HG03045 (cell line): ENCODE data around the gene SFT2D1.
"Not testable (repeated sequence)": the region's sequence is repeated elsewhere in the genome, so short reads cannot be mapped to it uniquely, and the experiment has no call there.

Experiments used
- ATAC-seq: cut with Tn5 transposase; IDR thresholded peaks from one replicate; pipeline ENCODE4 v1.9.1; 2021; ENCODE audit warnings: mild to moderate bottlenecking, moderate library complexity; ENCODE audit not compliant: unreplicated experiment

Gene SFT2D1

GRCh38 chr6:166365221-166365620 is 22.9 kb upstream of the SFT2D1 start:
- no peak for ATAC-seq

DNA sequence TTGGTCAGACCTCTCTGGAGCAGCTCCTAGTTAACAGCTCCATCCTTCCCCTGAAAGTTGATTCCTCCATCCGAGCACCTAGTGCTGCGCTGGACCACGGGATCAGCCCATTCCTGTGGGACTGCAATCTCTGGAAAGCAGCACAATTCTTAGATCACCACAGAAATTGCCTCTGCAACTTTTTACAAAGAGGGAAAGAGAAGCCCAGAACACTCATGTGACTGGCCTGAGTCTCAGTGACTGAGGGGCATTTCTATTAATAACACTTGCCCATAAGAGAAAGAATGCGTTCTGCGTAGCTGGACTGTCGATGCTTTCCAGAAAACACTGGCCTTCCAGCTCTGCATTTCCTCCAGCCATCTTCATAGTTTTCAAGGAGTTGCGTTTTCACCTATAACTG is 22.1 kb upstream of the SFT2D1 start:
- ATAC-seq, result no peak

GRCh38 chr6:166362427-166362826 is 20.1 kb upstream of the SFT2D1 start:
- ATAC-seq, result not testable (repeated sequence)

- no peak for ATAC-seq
Measured at GRCh38 chr6:166361077-166361429, 18.7 kb upstream of the SFT2D1 start.

GRCh38 chr6:166360243-166361076 is 18.1 kb upstream of the SFT2D1 start:
- ATAC-seq, result no peak

DNA sequence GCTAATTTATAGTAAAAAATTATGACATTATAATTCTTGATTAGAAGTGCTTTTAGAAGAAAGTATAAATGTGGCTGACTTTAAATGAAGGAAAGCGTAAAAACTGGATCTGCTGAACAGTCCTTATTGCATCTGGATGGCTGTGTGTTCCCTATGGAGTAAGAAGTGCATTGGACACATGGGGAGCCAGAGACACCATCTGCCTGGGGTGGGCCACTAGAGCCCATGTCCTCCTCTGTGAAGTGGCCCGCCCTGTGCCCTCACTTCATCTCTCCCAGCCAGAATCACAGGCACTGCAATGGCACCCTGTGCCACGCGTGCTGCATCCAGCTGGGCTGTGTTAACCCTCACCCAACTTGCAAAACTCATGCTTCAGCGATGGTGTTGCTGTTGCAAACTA is 13.2 kb upstream of the SFT2D1 start:
- no peak for ATAC-seq

DNA sequence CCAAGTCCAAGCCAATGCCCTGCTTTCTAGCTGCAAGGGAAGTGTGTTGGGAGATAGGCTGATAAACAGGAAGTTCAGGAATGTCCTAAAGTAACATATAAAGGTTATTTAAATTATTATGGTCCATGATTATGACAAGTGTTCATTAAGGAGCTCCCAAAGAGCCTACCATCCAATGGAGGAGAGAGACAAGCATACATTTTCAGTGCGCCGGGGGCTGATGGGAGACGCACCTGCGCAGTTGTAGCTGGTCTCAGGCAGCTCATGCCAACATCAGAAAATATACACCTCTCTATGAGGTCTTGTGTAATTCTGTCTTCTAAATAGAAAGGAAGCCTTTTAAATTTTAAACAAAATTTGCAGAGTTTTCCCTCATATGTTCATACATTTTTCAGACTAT is 12.6 kb upstream of the SFT2D1 start:
- no peak for ATAC-seq

DNA sequence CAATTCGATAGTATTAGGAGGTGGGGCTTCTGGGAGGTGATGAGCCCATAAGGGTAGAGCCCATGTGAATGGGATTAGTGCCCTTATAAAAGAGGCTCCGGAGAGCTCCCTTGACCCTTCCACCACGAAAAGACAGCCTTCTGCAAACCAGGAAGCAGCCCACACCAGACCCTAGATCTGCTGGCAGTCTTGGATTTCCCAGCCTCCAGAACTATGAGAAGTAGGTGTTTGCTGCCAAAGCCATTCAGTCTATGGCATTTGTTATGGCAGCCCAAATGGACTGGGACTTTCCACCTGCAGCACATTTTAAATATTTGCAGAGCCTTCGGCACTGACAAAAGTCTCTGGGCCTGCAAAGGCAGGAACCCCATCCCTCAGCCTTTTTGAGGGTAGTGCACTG is 11.8 kb upstream of the SFT2D1 start:
- ATAC-seq, result no peak

GRCh38 chr6:166353507-166353906 is 11.2 kb upstream of the SFT2D1 start:
- no peak for ATAC-seq

DNA sequence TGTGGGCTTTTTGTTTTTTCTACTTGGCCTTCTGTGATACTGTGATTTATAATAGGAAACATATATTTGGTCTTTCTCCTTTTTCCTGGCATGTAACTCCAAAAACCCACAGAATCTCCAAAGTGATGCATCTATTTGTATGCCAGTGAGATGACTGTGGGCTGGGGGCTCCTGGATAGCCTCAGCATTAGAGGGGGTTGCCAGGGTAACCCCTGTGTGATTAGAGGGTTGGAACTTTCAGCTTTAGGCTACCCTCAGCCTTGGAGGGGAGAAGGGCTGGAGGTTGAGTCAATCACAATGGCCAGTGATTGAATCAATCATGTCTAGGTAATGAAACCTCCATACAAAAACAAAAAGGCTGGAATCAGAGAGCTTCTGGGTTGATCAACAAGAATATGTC is 10.6 kb upstream of the SFT2D1 start:
- ATAC-seq, result no peak

GRCh38 chr6:166351715-166352285 is 9.5 kb upstream of the SFT2D1 start:
- peak; percentile 96 for ATAC-seq

GRCh38 chr6:166348305-166348949 is 6.1 kb upstream of the SFT2D1 start:
- ATAC-seq, result no peak

DNA sequence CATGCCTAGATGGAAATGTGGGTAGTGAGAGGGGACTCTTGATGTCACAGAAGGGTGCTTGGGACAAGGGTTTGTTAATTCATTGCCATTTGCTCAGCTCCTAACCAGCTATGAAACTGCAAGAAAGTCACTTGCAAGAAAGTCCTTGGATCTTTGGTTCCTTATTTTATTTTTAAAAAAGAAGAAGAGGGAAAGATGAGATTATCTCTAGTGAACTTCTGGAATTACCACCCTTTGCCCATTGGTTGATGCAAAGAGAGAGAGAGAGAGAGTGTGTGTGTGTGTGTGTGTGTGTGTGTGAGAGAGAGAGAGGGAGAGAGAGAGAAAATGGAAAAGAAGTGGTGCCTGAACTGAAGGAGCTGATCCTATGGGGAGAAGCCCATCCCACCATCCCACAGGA is 4.6 kb upstream of the SFT2D1 start:
- ATAC-seq, result no peak

DNA sequence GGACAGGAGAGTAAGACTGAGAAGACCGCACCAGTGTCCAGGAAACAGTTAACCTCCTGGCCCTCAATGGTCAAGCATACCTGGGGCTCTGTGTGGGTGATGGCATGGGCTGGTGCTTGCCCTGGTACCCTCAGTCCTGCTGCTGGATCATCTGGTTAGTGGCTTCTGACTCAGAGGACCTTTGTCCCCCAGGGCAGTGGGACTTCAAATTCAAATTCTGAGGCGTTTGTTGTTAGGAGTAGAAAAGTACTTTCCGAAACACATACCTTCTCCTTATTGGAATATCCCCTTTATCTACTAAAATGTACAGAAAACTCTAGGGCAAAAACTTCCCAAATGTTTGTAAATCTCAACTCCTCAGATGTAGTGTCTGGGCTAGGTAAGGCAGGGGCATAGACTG is 4.1 kb upstream of the SFT2D1 start:
- ATAC-seq, result no peak

DNA sequence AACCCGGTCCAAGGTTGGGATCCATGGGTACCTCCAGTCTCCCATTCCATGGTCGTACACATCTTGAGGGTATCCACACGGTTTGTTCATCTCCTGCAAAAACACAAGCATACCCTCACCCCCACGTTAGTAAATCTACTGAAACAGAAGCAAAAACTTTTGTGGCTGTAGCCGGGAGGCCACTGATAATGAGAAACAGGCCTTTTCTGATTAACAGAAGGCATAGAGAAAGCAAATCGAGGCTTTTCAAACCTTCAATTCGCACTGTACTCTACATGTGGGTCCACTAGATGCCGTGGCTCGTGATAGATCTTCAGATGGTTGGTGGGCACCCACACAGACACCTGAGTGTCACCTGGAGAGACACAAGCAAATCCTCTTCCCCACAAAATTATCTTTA is 3.3 kb upstream of the SFT2D1 start:
- ATAC-seq, result not testable (repeated sequence)

DNA sequence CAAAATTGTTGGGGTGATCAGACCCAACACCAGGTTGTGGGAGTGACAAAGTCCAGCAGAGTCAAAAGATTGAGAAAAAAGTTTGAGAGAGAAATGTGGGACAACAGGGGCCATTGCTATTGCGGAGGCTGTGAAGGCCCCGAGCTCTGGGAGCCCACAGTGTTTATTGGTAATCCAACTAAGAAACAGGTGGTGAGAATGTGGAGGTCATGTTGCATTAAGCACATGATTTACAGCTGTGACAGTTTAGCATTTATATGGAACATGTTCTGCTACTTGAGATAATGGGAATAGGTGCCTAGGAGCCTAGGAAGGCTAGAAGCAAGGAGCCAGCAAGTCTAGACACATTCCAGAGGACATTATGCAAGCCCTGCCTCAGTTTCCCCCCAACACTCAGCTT is 2.6 kb upstream of the SFT2D1 start:
- not testable (repeated sequence) for ATAC-seq

DNA sequence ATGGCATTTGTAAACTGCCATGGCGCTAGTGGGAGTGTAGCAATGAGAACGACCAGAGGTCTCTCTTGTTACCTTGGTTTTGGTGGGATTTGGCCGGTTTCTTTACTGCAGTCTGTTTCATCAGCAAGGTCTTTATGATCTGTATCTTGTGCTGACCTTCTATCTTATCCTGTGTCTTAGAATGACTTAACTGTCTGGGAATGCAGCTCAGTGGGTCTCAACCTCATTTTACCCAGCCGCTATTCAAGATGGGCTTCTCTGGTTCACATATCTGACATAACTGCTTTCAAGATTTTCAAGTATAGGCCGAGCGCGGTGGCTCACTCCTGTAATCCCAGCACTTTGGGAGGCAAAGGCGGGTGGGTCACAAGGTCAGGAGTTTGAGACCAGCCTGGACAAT is 1.9 kb upstream of the SFT2D1 start:
- no peak for ATAC-seq

- peak; percentile 11 for ATAC-seq
Measured at GRCh38 chr6:166343150-166343487, 774 bp upstream of the SFT2D1 start.

- no peak for ATAC-seq
Measured at GRCh38 chr6:166341977-166342348, 382 bp downstream of the SFT2D1 start.

DNA sequence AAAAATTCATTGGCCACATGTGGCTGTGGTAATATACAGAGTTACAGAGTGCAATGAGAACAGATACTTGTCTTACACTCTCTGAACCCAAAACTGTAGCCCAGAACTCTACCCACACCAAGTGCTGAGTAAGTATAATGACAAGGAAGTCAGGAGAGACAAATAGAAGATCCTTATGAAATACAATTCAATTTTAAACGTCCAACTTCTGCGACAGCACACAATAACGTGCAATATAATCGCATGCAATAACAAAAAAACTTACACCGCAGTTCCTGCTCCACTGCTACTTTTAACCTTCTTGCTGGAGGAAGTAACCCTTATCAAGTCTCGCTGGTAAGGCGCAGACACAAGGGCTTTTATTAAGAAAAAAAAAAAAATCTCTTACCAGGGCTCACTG is 881 bp downstream of the SFT2D1 start:
- ATAC-seq, result no peak

DNA sequence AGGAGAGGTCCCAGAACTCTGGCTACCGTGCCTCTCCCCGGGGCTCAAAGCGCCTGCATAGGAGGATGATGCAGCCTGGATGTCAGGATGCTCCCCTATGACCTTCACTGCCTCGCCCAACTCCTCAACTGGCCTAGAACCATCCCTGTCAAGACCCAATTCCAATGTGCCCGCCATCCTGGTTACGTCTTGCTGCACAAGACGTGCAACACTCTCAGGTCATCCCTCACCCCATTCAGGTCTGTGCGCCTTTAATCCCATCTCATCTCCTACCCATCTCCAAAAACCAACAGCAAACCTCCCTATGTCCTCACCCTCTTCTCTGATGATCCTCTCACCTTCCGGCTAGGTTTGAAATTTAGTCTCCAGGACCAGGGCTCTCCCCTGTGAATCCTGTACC is 3.5 kb downstream of the SFT2D1 start:
- ATAC-seq, result no peak

DNA sequence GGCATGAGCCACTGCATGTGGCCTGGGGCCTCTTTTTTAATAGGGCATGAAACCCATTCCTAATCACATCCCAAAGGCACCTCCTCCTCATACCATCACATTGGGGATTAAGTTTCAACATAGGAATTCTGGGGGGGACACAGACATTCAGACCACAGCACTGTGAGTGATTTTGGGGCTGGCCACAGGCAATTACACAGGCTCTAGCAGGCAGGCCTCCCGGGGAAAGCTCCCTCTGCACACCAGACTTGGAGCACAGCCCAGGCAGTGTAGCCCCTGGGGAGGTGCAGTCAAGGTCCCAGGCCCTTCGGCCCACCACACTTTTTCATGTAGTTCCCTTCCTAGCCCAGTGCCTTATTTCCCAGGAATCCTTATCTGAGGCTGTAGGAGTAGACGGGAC is 5.5 kb downstream of the SFT2D1 start:
- ATAC-seq, result no peak
